ENCODE data around the gene EXTL2.
"Not testable (repeated sequence)": the region's sequence is repeated elsewhere in the genome, so short reads cannot be mapped to it uniquely, and the experiment has no call there.

The EXTL2 gene

GRCh38 chr1:100896481-100896982 lies 1.9 kb upstream of the EXTL2 start:
- DNase-seq = peak; percentile 65

DNA sequence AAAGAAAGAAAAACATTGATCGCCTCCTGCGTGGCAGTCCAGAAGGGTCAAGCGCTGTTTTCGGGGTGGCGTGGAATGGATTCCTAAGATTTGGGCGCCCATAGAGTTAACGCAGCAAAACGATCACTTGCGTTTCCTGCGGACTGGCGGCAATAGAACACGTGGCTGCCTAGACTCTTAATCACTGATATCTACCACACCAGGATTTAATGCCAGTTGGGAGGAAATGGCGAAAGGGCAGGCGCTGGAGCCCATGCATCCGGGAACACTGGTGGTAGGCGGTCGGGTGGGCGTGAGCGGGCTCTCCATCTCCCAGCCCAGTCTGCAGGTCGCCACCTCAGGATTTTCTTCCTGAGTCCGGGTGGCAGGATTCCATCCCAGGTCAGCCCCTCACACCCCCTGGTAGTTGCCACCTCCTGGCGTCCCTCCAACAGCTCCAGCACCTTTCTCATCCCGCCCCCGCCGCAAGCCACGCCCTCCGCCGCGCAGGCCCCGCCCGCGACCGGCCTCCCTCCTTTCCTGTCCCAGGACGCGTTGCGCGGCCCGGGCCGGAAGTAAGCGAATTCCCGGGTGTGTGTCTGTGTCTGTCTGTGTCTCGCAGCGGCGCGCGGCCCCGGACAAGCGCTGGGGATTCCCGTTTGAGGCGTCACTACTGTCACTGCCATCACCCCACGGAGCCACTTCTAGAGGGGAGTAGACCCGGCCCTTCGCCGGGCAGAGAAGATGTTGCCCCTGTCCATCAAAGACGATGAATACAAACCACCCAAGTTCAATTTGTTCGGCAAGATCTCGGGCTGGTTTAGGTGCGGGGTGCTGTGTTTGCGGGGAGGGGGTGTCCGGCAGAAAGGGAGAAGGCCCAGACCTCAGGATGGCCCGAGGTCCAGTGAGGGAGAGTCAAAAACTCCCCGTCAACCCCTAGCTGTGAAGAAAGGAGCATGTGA lies 1.2 kb upstream of the EXTL2 start, which contains the start of gene SLC30A7:
Gene SLC30A7 (plus strand): TSS at position 551 of the 941 bp plus-strand sequence. CDS start 173 bp downstream, at position 724.
- peak; percentile 99 for DNase-seq

- DNase-seq = no peak
These were observed 924 bp downstream of the EXTL2 start for GRCh38 chr1:100893718-100894117.

DNA sequence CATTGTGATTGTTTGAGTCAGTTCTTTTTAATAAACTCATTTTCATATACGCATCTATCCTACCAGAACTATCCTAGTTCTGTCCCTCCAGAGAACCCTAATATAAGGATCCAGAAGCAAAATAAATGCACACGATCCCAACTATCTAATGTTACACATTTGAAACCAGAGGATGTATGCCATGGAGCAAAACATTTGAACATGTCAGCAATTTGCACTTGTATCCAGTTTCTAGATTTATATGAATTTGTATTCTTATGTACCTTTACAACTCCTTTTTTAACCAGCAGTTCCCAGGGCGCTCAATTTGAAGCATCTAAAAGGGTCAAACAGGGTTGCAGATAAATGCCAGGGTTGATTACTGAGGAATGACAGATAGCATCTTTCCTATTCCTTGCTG lies 2.1 kb downstream of the EXTL2 start:
- DNase-seq = no peak

DNA sequence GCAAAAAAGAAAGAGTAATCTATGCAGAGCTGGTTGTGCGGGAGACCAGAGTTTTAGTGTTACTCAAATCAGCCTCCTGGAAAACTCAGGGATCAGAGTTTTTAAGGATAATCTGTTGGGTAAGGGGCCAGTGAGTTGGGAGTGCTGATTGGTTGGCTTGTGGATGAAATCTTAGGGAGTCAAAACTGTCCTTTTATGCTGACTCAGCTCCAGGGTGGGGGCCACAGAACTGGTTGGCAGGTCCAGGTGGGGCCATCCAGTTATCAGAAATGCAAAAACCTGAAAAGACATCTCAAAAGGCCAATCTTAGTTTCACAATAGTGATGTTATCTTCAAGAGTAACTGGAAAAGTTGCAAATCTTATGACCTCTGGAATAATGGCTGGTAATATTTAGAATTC lies 3.3 kb downstream of the EXTL2 start:
- DNase-seq = no peak

- not testable (repeated sequence) for DNase-seq
These were observed 4.7 kb downstream of the EXTL2 start for GRCh38 chr1:100889869-100890482.

DNA sequence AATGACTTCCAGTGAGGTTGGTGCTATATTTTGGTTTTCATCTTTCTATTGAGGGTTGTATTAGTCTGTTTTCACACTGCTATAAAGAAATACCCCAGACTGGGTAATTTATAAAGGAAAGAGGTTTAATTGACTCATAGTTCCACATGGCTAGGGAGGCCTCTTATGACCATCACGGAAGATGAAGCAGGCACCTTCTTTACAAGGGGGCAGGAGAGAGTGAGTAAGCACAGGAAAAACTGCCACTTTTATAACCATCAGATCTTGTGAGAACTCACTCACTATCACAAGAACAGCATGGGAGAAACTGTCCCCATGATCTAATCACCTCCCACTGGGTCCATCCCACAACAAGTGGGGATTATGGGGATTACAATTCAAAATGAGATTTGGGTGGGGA lies 5.6 kb downstream of the EXTL2 start:
- not testable (repeated sequence) for DNase-seq

DNA sequence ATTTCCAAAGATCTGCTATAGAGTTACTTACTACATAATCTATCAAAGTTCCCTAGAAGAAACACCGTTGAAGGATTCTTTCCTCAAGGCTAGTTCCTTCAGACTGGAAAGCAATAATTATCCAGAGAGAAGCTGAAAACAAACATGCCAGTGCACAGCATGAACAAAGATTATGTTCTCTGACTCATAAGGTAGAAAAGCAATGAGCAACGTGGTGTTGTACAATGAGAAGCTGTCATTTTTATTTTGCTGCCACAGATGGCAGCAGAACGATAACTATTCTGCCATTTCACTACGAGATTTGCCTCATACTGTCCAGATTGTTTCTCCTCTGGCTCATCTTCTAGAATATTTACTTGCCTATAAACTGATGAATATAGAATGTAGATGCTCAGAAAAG lies 10.7 kb downstream of the EXTL2 start:
- no peak for DNase-seq

DNA sequence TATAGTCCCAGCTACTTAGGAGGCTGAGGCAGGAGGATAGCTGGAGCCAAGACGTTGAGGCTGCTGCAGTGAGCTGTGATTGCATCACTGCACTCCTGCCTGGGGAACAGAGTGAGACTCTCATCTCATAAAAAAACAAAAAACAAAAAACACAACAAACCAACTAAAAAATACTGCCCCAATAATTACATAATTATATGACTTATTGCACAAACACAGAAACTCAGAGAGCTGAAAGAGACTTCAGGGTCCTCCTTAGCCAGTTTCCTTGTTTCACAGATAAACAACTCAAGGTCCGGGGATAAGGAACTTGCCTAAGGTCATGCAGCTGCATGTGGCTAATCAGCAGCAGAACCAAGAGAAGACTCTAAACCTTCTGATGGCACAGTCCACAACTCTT lies 11.9 kb downstream of the EXTL2 start:
- no peak for DNase-seq

- DNase-seq = no peak
These were observed 13.0 kb downstream of the EXTL2 start for GRCh38 chr1:100881687-100882086.

DNA sequence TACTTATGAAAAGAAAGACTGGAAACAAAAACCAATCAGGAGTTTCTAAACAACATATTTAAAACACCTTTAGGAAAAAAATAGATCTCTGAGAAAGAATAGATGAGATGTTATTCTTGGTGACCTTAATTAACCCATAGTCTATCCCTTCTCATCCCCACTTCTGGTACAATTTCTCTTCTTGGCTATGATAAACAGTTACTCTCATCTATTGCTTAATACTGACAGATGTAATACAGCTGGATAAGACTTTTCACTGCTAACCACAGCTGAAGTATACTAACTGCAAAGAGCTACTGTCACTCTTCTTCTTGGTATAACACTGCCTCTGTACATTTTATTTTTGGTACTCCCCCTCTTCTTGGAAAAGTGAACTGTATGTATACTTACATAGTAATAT lies 15.2 kb downstream of the EXTL2 start:
- no peak for DNase-seq

DNA sequence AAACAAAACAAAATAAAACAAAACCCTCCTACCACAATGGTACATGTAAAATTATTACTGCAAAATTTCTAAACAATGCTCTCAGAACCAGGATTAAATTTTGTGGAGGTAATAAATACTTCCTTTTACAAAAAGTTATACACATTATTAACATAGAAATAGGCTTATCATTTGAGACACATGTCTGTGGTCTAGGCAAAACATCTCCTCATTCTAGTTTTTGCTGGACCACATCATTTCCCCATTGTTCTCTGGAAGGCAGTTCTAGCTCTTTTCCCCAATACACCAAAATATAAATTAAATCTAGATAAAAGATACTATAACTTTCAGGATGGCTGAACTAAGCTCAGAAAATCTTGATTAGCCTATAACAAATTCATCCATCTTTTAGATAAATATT lies 18.4 kb downstream of the EXTL2 start:
- no peak for DNase-seq

DNA sequence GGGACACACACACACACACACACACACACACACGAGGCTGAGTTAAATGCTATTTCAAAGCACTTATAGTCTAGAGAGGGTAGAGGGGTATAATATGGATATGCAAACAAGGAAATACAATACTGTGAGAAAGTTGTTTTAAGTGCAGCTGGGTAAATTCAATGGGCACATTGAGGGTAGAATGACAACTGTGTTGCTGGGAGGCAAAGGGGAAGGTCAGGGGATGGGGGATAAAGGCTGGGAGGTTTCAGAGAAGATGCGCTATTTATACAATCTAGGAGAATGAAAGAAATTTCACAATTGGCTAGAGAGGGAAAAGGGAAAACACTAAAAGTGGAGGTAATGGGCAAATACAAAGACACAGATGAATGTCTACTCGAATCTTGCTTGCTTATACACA lies 19.4 kb downstream of the EXTL2 start:
- DNase-seq = no peak

DNA sequence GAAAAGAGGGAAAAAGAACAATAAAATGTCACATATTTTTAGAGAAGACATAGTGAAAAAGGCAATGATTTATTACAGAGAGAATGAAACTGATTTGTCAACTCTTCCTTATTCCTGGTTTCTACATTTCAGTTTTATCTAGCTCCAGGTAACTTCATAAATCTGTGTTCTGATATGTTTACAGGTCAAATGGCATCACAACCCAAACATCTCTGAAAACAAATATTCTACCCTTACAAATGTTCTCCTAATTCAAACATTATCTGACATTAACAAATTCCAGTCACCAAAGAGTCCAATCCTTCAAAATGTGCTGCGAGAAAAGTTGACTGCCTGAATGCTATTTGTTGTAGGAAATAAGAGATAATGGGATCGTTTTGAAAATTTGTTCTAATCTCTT lies 20.2 kb downstream of the EXTL2 start:
- no peak for DNase-seq

DNA sequence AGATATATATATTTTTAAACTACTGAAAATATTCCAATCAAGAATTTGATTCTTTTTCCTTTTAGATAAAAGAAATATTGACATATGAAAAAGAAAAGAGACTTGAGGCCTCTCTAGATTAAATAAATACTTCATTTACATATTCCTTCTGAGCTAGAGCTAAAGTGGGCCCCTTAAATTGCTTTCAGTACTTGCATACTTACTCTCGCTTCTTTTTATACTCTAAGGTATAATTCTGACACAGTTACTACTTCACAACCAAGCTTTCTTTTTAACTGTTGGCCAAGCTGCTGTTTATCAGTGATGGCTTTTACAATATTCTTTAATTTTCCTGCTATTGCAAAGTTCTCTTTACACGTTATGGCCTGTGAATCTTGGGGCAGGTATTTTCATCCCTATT lies 24.6 kb downstream of the EXTL2 start:
- no peak for DNase-seq

GRCh38 chr1:100868364-100868995 lies 26.2 kb downstream of the EXTL2 start:
- no peak for DNase-seq

- DNase-seq = no peak
These were observed 27.8 kb downstream of the EXTL2 start for GRCh38 chr1:100866901-100867206.

- no peak for DNase-seq
These were observed 28.4 kb downstream of the EXTL2 start for GRCh38 chr1:100866041-100866900.

GRCh38 chr1:100862591-100862990 lies 32.1 kb downstream of the EXTL2 start:
- DNase-seq = no peak

- no peak for DNase-seq
These were observed 33.3 kb downstream of the EXTL2 start for GRCh38 chr1:100861379-100861778.

GRCh38 chr1:100860397-100860991 lies 34.1 kb downstream of the EXTL2 start:
- DNase-seq = no peak

DNA sequence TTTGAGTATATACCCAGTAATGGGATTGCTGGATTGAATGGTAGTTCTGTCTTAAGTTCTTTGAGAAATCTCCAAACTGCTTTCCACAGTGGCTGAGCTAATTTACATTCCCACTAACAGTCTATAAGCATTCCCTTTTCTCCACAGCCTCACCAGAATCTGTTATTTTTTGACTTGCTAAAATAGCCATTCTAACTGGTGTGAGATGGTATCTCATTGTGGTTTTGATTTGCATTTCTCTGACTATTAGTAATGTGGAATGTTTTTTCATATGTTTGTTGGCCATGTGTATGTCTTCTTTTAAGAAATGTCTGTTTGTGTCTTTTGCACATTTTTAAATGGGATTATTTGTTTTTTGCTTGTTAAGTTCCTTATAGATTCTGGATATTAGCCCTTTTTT lies 39.5 kb downstream of the EXTL2 start:
- DNase-seq = not testable (repeated sequence)

Measured in activated CD8-positive, alpha-beta memory T cell treated with anti-CD3 and anti-CD28 coated beads, Interleukin-2, amount 50 U/mL, for 48 hours (primary cell).